ENCODE measurements around the gene USPL1.
A peak's percentile ranks its signal among the peaks of the same experiment; 100 is the strongest.

Gene USPL1

GRCh38 chr13:30698488-30699005, 80.8 kb downstream of the USPL1 start:
- DNase-seq, result no peak

- DNase-seq, result no peak
Observed at GRCh38 chr13:30700364-30700763, 82.6 kb downstream of the USPL1 start.

- DNase-seq, result no peak
Observed at GRCh38 chr13:30702006-30702405, 84.3 kb downstream of the USPL1 start.

GRCh38 chr13:30704596-30704995, 86.9 kb downstream of the USPL1 start:
- peak in 1 of 2 experiments; percentile 27 for DNase-seq

- no peak for DNase-seq
Observed at GRCh38 chr13:30705680-30706079, 88.0 kb downstream of the USPL1 start.

GRCh38 chr13:30708541-30708940, 90.8 kb downstream of the USPL1 start:
- no peak for DNase-seq
